K562 (cell line): ENCODE measurements around the gene SGMS1. TPM values are rescaled to one million over a fixed set of nuclear protein-coding genes. Genes with fewer than 3 reads are reported as not detected.

Experiments used
- CTCF ChIP-seq, 3 experiments: IDR thresholded peaks in 2 of 3; conservative IDR thresholded peaks in 1 of 3; 2 replicates each; pipeline ENCODE4 v1.5.1; 2011 to 2012; ENCODE audit warnings: low read length in 3 of 3, mild to moderate bottlenecking in 3 of 3, control low read depth in 2 of 3, improper control_type of control experiment in 1 of 3, inconsistent platforms in 1 of 3, low read depth in 1 of 3, mixed read lengths in 1 of 3, moderate library complexity in 1 of 3; ENCODE audit not compliant: insufficient read depth in 2 of 3
- DPF2 ChIP-seq: fragments of 450-650 bp; IDR thresholded peaks from 2 replicates; pipeline ENCODE4 v1.6.1; 2016
- JUND ChIP-seq, 2 experiments: IDR thresholded peaks; 2 replicates in 1 of 2; 3 replicates in 1 of 2; pipeline ENCODE4 v1.6.1; 2011; ENCODE audit warnings: borderline replicate concordance in 2 of 2, low read depth in 2 of 2, low read length in 2 of 2, improper control_type of control experiment in 1 of 2, missing biosample characterization in 1 of 2, missing genetic modification characterization in 1 of 2, missing genetic modification reagents in 1 of 2
- RAD21 ChIP-seq, 2 experiments: fragments of 250-450 bp in 1 of 2; fragments of 450-650 bp in 1 of 2; sonication (Bioruptor Pico) in 1 of 2; formaldehyde crosslinking in 1 of 2; IDR thresholded peaks in 1 of 2; conservative IDR thresholded peaks in 1 of 2; 2 replicates each; pipeline versions ENCODE4 v1.4.0 to v1.8.0; 2020 to 2022; ENCODE audit warnings: mild to moderate bottlenecking in 2 of 2, moderate library complexity in 1 of 2
- ZC3H8 ChIP-seq: fragments of 450-650 bp; IDR thresholded peaks from 2 replicates; pipeline ENCODE4 v1.6.1; 2017
- ZNF318 ChIP-seq, 2 experiments: fragments of 450-650 bp; IDR thresholded peaks; 2 replicates each; pipeline ENCODE4 v1.6.1; 2016; ENCODE audit warnings: mild to moderate bottlenecking in 2 of 2, borderline replicate concordance in 1 of 2, low read depth in 1 of 2, moderate library complexity in 1 of 2
- polyA plus RNA-seq, 8 experiments: library from polyadenylated mRNA; depleted of rRNA in 4 of 8; stranded (reverse) in 5 of 8; unstranded in 3 of 8; fragments of >200 nt; fragmentation: Nextera tagmentation in 2 of 8; fragmentation: Illumina TruSeq in 1 of 8; extraction: Ambion mirVana in 2 of 8; extraction: Trizol in 1 of 8; gene quantifications; 2 replicates each; pipeline versions ENCODE4 v1.2.1 to v1.2.3, GENCODE V29; 2011 to 2014; ENCODE audit warnings: inconsistent platforms in 1 of 8, missing spikeins in 1 of 8
- total RNA-seq, 7 experiments: library from RNA; depleted of rRNA in 6 of 7; stranded (reverse); fragments of >200 nt in 6 of 7; fragmentation: Illumina TruSeq in 2 of 7; extraction: Trizol in 2 of 7; gene quantifications; 2 replicates each; pipeline versions ENCODE4 v1.2.1 to v1.2.3, GENCODE V29; 2011 to 2021; ENCODE audit warnings: low replicate concordance in 1 of 7

Gene SGMS1
- total and polyA plus RNA-seq, 9 of the 15 experiments (the other 6 are each of a cell fraction or from before 2014, with no cell fraction given), result 22.6 to 232 (median 82.2) TPM

GRCh38 chr10:50653142-50653541, 29.4 kb upstream of the SGMS1 start (continued):
- TF ChIP-seq ZNF318 (IDR thresholded peaks at IDR 0.05; ENCODE audit: borderline replicate concordance in 1 of 2, low read depth in 1 of 2) (no peak), RAD21 (CRISPR knock-in tag; conservative IDR thresholded peaks at IDR 0.05 in 1 of 2, IDR thresholded peaks at IDR 0.05 in 1 of 2) (peak; percentile 53 to 75), CTCF (IDR thresholded peaks at IDR 0.05 in 2 of 3, conservative IDR thresholded peaks at IDR 0.05 in 1 of 3; ENCODE audit: insufficient read depth in 2 of 3, low read depth in 1 of 3, low read length in 3 of 3) (peak; percentile 65 to 75 (median 65)), ZC3H8 (no peak), JUND (IDR thresholded peaks at IDR 0.05; ENCODE audit: borderline replicate concordance, low read depth, low read length) (0 out of 2 replicates have a peak, but pooled peaks have one; percentile 10), JUND (tag; IDR thresholded peaks at IDR 0.05; ENCODE audit: borderline replicate concordance, low read depth, low read length) (no peak; the same call in 2 of the 3 replicates), DPF2 (no peak)
